Measurements from ENCODE around the gene RAB44. TPM values are rescaled to one million over a fixed set of nuclear protein-coding genes. Genes with fewer than 3 reads are reported as not detected.

Gene RAB44
- total RNA-seq, 1 donor from 2014 or later: 0.21 TPM

GRCh38 chr6:36727505-36728021 lies 29.9 kb downstream of the RAB44 start:
- DNase-seq (ENCODE audit: low spot score in 2 of 2): no peak
- Histone ChIP-seq H3K27ac (no peak overlapping the region), H3K27me3 (no peaks in the 10 kb centered on the region), H3K4me1 (no peaks in the 10 kb centered on the region), H3K9me3 (no peaks in the 10 kb centered on the region), H3K4me3 (no peak overlapping the region), H3K36me3 (no peaks in the 10 kb centered on the region)
- intact Hi-C loops (cut with DNase I): loop anchor here (2.0 kb wide), 1 partner anchor 105 kb away; no protein-coding TSS in a partner anchor
- no peak for TF ChIP-seq CTCF (IDR thresholded peaks at IDR 0.05)

- no peak for DNase-seq (ENCODE audit: low spot score in 2 of 2)
- no peak for TF ChIP-seq CTCF (IDR thresholded peaks at IDR 0.05)
- Histone ChIP-seq H3K27ac (no peak overlapping the region), H3K4me3 (no peak overlapping the region), H3K36me3 (no peaks in the 10 kb centered on the region), H3K9me3 (no peaks in the 10 kb centered on the region), H3K27me3 (no peaks in the 10 kb centered on the region), H3K4me1 (no peaks in the 10 kb centered on the region)
- intact Hi-C loops (cut with DNase I): no loop called here
Observed at GRCh38 chr6:36728289-36729160, 30.9 kb downstream of the RAB44 start.

GRCh38 chr6:36729161-36729524 lies 31.5 kb downstream of the RAB44 start:
- no peak for DNase-seq (ENCODE audit: low spot score in 2 of 2)
- no peak overlapping the region for H3K4me3 ChIP-seq
- H3K27me3 ChIP-seq: no peaks in the 10 kb centered on the region
- intact Hi-C loops (cut with DNase I): no loop called here
- H3K9me3 ChIP-seq: no peaks in the 10 kb centered on the region
- H3K27ac ChIP-seq: no peak overlapping the region
- no peaks in the 10 kb centered on the region for H3K36me3 ChIP-seq
- TF ChIP-seq CTCF (IDR thresholded peaks at IDR 0.05): no peak
- no peaks in the 10 kb centered on the region for H3K4me1 ChIP-seq

- TF ChIP-seq CTCF (IDR thresholded peaks at IDR 0.05): no peak
- DNase-seq (ENCODE audit: low spot score in 2 of 2): no peak
Observed at GRCh38 chr6:36730424-36731380, 33.1 kb downstream of the RAB44 start.

GRCh38 chr6:36731622-36732310 lies 34.1 kb downstream of the RAB44 start:
- no peak overlapping the region for H3K4me3 ChIP-seq
- H3K9me3 ChIP-seq: no peaks in the 10 kb centered on the region
- no peak for DNase-seq (ENCODE audit: low spot score in 2 of 2)
- H3K36me3 ChIP-seq: no peaks in the 10 kb centered on the region
- TF ChIP-seq CTCF (IDR thresholded peaks at IDR 0.05): no peak
- H3K4me1 ChIP-seq: peaks cover 3 to 16% of the 10 kb centered on the region in 2 donors
- no peaks in the 10 kb centered on the region for H3K27me3 ChIP-seq
- no peak overlapping the region for H3K27ac ChIP-seq
- intact Hi-C loops (cut with DNase I): no loop called here

More at GRCh38 chr6:36730424-36731380, 33.1 kb downstream of the RAB44 start:
- H3K9me3 ChIP-seq: no peaks in the 10 kb centered on the region
- H3K4me3 ChIP-seq: no peak overlapping the region
- no peaks in the 10 kb centered on the region for H3K36me3 ChIP-seq
- H3K4me1 ChIP-seq: peaks cover 3 to 12% of the 10 kb centered on the region in 2 donors
- H3K27me3 ChIP-seq: no peaks in the 10 kb centered on the region
- no peak overlapping the region for H3K27ac ChIP-seq
- intact Hi-C loops (cut with DNase I): no loop called here
